NCI-H2196 treated with DMSO at 0.1 percent for 48 hours (cell line): ENCODE measurements around the gene RPTOR.

Source experiments
- DNase-seq: peaks from one replicate; lab custom pipeline; 2025; ENCODE audit not compliant: unreplicated experiment; lab: John Stamatoyannopoulos, UW

The RPTOR gene

GRCh38 chr17:80836971-80837481 lies 292.4 kb downstream of the RPTOR start:
- DNase-seq = no peak

- no peak for DNase-seq
Measured at GRCh38 chr17:80837711-80838110, 293.1 kb downstream of the RPTOR start.

- no peak for DNase-seq
Measured at GRCh38 chr17:80838311-80839025, 293.8 kb downstream of the RPTOR start.

GRCh38 chr17:80839026-80839345 lies 294.3 kb downstream of the RPTOR start:
- no peak for DNase-seq

GRCh38 chr17:80839511-80839941 lies 294.9 kb downstream of the RPTOR start:
- DNase-seq = no peak

GRCh38 chr17:80839970-80840369 lies 295.3 kb downstream of the RPTOR start:
- DNase-seq = no peak

GRCh38 chr17:80842456-80843013 lies 297.9 kb downstream of the RPTOR start:
- no peak for DNase-seq

GRCh38 chr17:80843741-80844156 lies 299.1 kb downstream of the RPTOR start:
- DNase-seq = no peak

- DNase-seq = no peak
Measured at GRCh38 chr17:80844418-80844990, 299.9 kb downstream of the RPTOR start.

GRCh38 chr17:80845069-80845862 lies 300.6 kb downstream of the RPTOR start:
- DNase-seq = no peak

- no peak for DNase-seq
Measured at GRCh38 chr17:80845863-80846671, 301.4 kb downstream of the RPTOR start.

- DNase-seq = no peak
Measured at GRCh38 chr17:80846932-80847331, 302.3 kb downstream of the RPTOR start.

GRCh38 chr17:80847496-80848230 lies 303.0 kb downstream of the RPTOR start:
- no peak for DNase-seq

GRCh38 chr17:80848449-80849102 lies 303.9 kb downstream of the RPTOR start:
- no peak for DNase-seq

- DNase-seq = no peak
Measured at GRCh38 chr17:80849119-80849518, 304.5 kb downstream of the RPTOR start.

GRCh38 chr17:80850109-80850508 lies 305.5 kb downstream of the RPTOR start:
- DNase-seq = no peak

GRCh38 chr17:80850817-80851216 lies 306.2 kb downstream of the RPTOR start:
- DNase-seq = peak; percentile 73

GRCh38 chr17:80851277-80851925 lies 306.8 kb downstream of the RPTOR start:
- DNase-seq = no peak

- no peak for DNase-seq
Measured at GRCh38 chr17:80852476-80853015, 307.9 kb downstream of the RPTOR start.
